Tibial nerve (tissue), 4 donors: ENCODE results near the gene GPC6. TPM values are rescaled to one million over a fixed set of nuclear protein-coding genes. Genes with fewer than 3 reads are reported as not detected.

Experiments used
- DNase-seq, 2 donors: peaks; one replicate each; pipeline ENCODE4 v3.0.0-alpha.2; 2019; ENCODE audit warnings: low spot score in 2 of 2
- H3K27ac ChIP-seq, 4 donors: fragments of 200-600 bp; sonication (generic) in 3 of 4; one replicate each; pipeline ENCODE4 v1.5.1; 2017 to 2019; ENCODE audit warnings: mild to moderate bottlenecking in 1 of 4
- H3K27me3 ChIP-seq, 2 donors: fragments of 200-600 bp; sonication (generic) in 1 of 2; one replicate each; pipeline versions ENCODE4 v1.5.1 to v1.6.0; 2017 to 2019
- H3K36me3 ChIP-seq, 3 donors: fragments of 200-600 bp; sonication (generic); one replicate each; pipeline ENCODE4 v1.5.1; 2018 to 2019
- H3K4me1 ChIP-seq, 4 donors: fragments of 200-600 bp; sonication (generic) in 3 of 4; one replicate each; pipeline ENCODE4 v1.5.1; 2017 to 2019
- H3K4me3 ChIP-seq, 4 donors: fragments of 200-600 bp; sonication (generic) in 3 of 4; one replicate each; pipeline ENCODE4 v1.5.1; 2017 to 2019; ENCODE audit warnings: mild to moderate bottlenecking in 1 of 4, moderate library complexity in 1 of 4
- H3K9me3 ChIP-seq, 4 donors: fragments of 200-600 bp; sonication (generic) in 3 of 4; one replicate each; pipeline ENCODE4 v1.5.1; 2017 to 2019
- EP300 ChIP-seq, 2 donors: sonication (generic); formaldehyde crosslinking; IDR thresholded peaks; one replicate each; pipeline ENCODE4 v1.6.1; 2017; ENCODE audit warnings: antibody characterized with exemption in 2 of 2, mild to moderate bottlenecking in 1 of 2
- POLR2A ChIP-seq, 2 donors: fragments of 450-650 bp; IDR thresholded peaks; one replicate each; pipeline ENCODE4 v1.6.1; 2017; ENCODE audit warnings: antibody characterized with exemption in 2 of 2, mild to moderate bottlenecking in 2 of 2, moderate library complexity in 2 of 2
- WGBS, 2 donors: methylation state at CpG; one replicate each; pipeline ENCODE4 v1.1.5; 2018; 5-methylcytosine and 5-hydroxymethylcytosine counted together
- total RNA-seq, 4 donors: library from RNA; depleted of rRNA; stranded (reverse); fragments of >200 nt; gene quantifications; one replicate each; pipeline ENCODE4 v1.1.0, GENCODE V29; 2016
- TF ChIP-seq, protein P1 (sequence below), 5 experiments: fragments of 200-600 bp in 3 of 5; fragments of 450-650 bp in 2 of 5; sonication (generic) in 3 of 5; IDR thresholded peaks; one replicate each; pipeline ENCODE4 v1.5.1; 2016 to 2019; ENCODE audit warnings: antibody characterized with exemption in 5 of 5, mild to moderate bottlenecking in 3 of 5, moderate library complexity in 2 of 5

GPC6 gene
- total RNA-seq, 4 donors from 2014 or later: 21.9 to 39.5 (median 29.8) TPM

DNA sequence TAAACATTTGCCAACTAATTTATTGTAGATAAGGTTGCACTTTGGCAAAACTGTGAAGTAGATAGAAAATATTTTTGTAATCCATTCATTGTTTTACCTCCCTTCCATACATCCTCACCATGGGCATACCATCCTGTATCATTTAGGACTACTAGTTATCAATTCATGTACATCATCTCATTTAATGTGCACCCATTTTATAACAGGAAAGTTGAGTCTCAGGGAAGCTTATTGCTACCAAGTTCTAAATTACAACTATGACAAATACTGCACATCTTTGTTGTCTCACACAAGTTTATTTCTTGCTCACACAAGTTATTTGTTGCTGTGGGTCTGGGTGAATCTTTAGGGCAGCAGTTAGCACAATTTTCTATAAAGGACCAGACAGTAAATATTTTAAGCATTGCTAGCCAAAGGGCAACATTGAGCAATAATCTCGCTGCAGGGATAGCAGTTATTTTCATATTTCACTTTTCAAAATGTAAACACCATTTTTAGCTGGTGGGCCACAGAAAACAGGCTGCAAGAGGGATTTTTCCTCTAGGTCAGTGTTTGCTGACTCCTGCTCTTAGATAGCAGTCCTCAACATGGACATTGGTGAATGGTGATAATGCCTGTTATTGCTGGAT lies 276.5 kb downstream of the GPC6 start:
- Histone ChIP-seq H3K36me3 (no peaks in the 10 kb centered on the region), H3K27me3 (no peaks in the 10 kb centered on the region), H3K4me3 (no peak overlapping the region), H3K9me3 (no peaks in the 10 kb centered on the region), H3K4me1 (peaks cover 0 to 4% (median 0%) of the 10 kb centered on the region in 4 donors), H3K27ac (no peak overlapping the region)
- DNase-seq: no peak
- no peak for TF ChIP-seq EP300 (IDR thresholded peaks at IDR 0.05)
- TF ChIP-seq, protein P1, sequence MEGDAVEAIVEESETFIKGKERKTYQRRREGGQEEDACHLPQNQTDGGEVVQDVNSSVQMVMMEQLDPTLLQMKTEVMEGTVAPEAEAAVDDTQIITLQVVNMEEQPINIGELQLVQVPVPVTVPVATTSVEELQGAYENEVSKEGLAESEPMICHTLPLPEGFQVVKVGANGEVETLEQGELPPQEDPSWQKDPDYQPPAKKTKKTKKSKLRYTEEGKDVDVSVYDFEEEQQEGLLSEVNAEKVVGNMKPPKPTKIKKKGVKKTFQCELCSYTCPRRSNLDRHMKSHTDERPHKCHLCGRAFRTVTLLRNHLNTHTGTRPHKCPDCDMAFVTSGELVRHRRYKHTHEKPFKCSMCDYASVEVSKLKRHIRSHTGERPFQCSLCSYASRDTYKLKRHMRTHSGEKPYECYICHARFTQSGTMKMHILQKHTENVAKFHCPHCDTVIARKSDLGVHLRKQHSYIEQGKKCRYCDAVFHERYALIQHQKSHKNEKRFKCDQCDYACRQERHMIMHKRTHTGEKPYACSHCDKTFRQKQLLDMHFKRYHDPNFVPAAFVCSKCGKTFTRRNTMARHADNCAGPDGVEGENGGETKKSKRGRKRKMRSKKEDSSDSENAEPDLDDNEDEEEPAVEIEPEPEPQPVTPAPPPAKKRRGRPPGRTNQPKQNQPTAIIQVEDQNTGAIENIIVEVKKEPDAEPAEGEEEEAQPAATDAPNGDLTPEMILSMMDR (IDR thresholded peaks at IDR 0.05): no peak
- TF ChIP-seq POLR2A (IDR thresholded peaks at IDR 0.05): no peak
- WGBS, 2 donors: 68 to 82% methylated on average over 1 of the region's 1 CpG

DNA sequence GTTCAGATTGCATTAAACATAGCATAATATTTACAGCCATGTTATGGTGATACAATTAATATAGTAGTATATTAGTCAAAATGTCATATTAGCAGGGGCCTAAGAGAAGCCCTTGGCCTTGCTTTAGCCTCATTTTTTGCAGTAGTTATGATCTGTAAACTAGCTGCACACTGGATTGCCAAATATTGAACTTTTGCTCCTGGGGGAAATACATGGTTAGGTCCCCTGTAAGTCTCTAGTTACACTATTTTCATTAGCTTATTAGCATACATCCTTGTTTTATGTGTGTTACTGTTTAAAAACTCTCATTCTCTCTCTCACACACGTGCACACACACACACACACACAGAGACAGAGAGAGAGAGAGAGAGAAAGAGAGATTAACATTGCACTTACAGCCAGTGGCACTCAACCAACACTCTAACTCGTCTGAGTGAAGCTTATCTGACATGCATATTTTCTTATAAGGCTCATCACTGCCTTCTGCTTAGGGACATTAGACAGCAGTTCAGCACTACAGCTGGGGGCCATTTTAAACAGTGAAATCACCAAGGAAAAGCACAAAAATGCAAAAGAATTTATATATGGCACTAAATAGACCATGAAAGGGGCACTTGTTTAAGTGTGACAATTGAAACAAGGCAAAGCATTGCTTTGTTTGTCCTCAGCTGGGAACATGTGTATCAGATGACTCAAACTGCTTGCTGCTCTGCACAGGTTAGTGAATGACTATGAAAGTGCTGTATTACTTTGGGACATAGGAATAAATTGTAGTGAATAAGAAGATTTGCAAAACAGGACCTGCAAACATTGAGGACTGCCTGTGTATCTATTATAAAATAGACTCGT lies 278.7 kb downstream of the GPC6 start:
- Histone ChIP-seq H3K27ac (no peak overlapping the region), H3K9me3 (no peaks in the 10 kb centered on the region), H3K27me3 (no peaks in the 10 kb centered on the region), H3K4me3 (no peak overlapping the region), H3K4me1 (peaks cover 0 to 4% (median 0%) of the 10 kb centered on the region in 4 donors), H3K36me3 (no peaks in the 10 kb centered on the region)
- 42 to 46% methylated on average over 3 of the region's 3 CpGs for whole genome bisulfite sequencing, 2 donors
- TF ChIP-seq POLR2A (IDR thresholded peaks at IDR 0.05): no peak
- no peak for TF ChIP-seq EP300 (IDR thresholded peaks at IDR 0.05)
- TF ChIP-seq, protein P1 (IDR thresholded peaks at IDR 0.05): no peak
- DNase-seq: no peak

DNA sequence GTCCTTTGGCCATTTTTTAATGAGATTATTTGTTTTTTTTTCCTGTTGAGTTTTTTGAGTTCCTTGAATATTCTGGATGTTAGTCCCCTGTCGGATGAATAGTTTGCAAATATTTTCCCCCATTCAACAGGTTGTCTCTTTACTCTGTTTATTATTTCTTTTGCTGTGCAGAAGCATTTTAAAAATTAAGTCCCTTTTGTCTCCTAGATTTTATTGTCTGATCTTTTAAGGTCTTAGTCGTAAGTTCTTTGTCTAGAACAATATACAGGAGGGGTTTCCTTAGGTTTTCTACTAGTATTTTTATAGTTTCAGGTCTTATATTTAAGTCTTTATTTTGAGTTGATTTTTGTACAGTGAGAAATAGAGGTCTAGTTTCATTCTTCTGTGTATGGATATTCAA lies 284.4 kb downstream of the GPC6 start:
- Histone ChIP-seq H3K4me1 (no peaks in the 10 kb centered on the region), H3K9me3 (no peaks in the 10 kb centered on the region), H3K36me3 (no peaks in the 10 kb centered on the region), H3K4me3 (no peak overlapping the region), H3K27ac (no peak overlapping the region), H3K27me3 (no peaks in the 10 kb centered on the region)
- 43 to 49% methylated on average over 2 of the region's 2 CpGs for WGBS, 2 donors
- DNase-seq: no peak
- TF ChIP-seq EP300 (IDR thresholded peaks at IDR 0.05): no peak
- no peak for TF ChIP-seq POLR2A (IDR thresholded peaks at IDR 0.05)
- TF ChIP-seq, protein P1 (IDR thresholded peaks at IDR 0.05): no peak

DNA sequence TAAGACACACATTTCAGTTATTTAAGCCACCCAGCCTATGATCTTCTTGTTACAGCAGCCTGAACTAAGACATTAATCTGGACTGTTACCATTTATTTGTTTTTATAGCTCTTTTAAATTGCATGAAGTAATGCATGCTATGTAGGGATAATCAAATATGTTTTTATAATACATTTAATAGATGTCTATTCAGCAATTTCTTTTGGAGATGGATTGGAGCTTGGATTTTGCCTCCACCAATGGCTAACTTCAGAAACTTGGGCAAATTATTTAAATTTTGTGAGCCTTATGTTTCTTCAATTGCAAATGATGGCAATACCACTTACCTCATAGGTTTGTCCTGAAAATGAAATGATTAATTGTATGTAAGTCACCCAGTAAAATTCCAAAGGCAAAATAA lies 288.7 kb downstream of the GPC6 start:
- Histone ChIP-seq H3K27ac (no peak overlapping the region), H3K9me3 (no peaks in the 10 kb centered on the region), H3K27me3 (no peaks in the 10 kb centered on the region), H3K4me1 (no peaks in the 10 kb centered on the region), H3K36me3 (no peaks in the 10 kb centered on the region), H3K4me3 (no peak overlapping the region)
- TF ChIP-seq, protein P1 (IDR thresholded peaks at IDR 0.05): no peak
- TF ChIP-seq EP300 (IDR thresholded peaks at IDR 0.05): no peak
- TF ChIP-seq POLR2A (IDR thresholded peaks at IDR 0.05): no peak
- no peak for DNase-seq

DNA sequence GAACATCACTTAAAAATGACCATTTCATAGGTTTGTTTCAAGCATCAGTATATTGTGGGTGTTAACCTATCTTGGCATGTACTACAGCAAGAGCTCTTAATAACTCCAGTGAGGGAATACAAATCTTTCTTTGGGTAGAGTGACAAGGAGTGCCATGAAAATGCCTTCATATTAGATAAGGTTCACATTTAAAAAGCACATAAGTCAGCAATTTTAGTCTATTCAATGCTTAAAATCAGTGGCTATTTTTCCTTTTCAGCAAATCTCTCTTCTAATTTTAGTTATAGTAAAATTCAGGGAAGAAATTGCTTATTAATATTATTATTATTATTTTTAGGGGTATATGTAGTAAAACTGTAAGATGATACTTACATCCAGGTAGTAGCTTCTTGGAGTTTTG lies 291.1 kb downstream of the GPC6 start:
- no peaks in the 10 kb centered on the region for H3K27me3 ChIP-seq
- no peaks in the 10 kb centered on the region for H3K36me3 ChIP-seq
- H3K27ac ChIP-seq: no peak overlapping the region
- no peaks in the 10 kb centered on the region for H3K4me1 ChIP-seq
- no peaks in the 10 kb centered on the region for H3K9me3 ChIP-seq
- no peak overlapping the region for H3K4me3 ChIP-seq
- no peak for DNase-seq
- TF ChIP-seq, protein P1 (IDR thresholded peaks at IDR 0.05): no peak
- no peak for TF ChIP-seq POLR2A (IDR thresholded peaks at IDR 0.05)
- no peak for TF ChIP-seq EP300 (IDR thresholded peaks at IDR 0.05)
